SKM-1 (cell line): ENCODE results near the gene CTSZ.
"Not testable (repeated sequence)": the region's sequence is repeated elsewhere in the genome, so short reads cannot be mapped to it uniquely, and the experiment has no call there.

ENCODE experiments used
- DNase-seq: peaks from one replicate; lab custom pipeline; 2025; ENCODE audit not compliant: unreplicated experiment; lab: John Stamatoyannopoulos, UW

CTSZ gene

DNA sequence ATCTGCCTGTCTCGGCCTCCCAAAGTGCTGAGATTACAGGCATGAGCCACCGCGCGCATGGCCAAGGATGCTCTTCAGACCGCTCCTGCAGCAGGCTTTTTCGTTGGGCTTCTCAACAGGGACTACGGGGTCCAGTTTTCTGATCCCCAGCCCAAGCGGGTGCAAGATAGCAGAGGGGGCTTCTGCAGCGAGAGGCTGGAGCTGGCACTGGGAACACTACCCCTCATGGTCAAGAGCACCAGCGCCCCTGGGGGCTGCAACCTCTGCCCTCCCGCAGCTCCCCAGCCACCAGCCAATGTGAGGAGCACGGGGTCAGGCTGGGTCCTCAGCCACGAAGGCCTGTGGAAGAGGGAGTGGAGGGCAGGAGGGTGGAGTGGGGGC lies 6.0 kb downstream of the CTSZ start:
- DNase-seq = no peak

DNA sequence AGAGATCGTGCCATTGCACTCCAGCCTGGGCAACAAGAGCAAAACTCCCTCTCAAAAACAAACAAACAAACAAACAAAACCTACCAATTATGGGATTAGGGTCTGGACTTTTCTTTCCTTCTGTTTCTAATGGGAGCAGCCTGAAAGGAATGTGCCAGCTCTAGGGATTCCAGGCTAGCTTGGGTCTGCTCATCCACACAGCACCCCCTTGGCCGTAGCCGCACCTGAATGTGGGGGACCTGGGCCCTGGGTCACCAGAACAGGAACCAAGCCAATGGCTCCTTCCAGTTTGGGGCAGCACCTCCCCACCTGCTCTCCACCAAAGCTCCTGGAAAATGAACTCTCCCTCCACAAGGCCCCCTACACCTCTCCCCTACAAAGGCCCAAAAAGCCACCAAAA lies 6.7 kb downstream of the CTSZ start:
- no peak for DNase-seq

DNA sequence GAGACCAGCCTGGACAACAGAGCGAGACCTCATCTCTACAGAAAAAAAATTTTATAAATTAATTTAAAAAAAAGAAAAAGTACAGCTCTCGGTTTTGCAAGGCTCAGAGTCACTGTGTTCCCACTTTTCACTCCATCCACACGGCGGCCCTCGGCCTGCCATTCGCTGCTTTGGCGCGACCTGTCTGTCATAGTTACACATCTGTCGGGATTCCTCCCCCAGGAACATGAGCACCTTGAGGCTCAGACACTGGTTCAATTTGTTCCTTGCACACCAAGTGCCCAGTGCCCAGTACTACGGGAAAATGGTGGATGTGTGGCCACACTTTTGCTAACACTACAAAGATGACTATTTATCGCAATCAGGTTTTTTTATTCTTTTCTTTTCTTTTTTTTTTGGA lies 8.4 kb downstream of the CTSZ start:
- DNase-seq = no peak

DNA sequence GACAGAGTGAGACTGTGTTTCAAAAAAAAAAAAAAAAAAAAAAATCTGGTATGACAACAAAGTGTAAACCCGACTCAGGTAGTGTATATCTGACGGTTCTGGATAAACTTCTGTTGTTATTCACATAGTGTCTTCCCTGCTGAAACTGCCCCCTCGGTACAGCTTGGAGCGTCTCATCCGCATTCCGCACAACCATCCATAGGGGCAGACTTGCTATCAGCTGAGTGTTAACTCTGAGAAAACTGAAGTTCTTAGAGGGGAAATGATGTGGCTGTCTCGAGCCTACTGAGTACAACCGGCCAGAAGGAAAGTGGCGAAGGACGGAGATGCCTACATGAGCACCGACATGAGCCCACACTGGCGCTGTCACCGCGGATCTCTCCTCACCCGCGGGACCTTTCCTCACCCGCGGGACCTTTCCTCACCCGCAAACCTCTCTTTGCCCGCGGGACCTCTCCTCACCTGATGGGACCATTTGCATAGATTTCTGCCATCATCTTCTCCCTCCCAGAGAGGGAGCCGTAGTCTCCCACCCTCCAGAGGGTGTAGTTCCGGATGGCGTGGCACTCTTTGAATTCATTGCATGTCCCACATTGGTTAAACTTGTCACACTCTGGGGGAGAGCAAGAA lies 9.8 kb downstream of the CTSZ start:
- DNase-seq = no peak

DNA sequence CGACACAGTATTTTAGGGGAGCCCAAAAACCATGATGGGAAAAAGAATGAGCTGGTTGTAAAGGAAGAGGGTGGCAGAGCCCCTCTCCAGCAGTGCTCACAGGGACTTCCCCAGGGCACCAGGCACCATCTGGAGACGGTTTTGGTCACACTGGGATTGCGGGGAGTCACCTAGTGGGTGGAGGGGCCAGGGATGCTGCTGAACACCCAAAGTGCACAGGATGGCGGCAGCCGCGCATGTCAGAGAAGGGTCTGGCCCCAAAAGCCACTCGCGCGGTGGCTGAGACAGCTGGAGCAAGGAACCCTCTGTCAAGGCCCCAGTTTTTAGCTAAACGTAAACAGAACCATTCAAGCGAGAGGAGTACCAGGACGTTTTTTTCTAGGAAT lies 10.8 kb downstream of the CTSZ start:
- DNase-seq = no peak

DNA sequence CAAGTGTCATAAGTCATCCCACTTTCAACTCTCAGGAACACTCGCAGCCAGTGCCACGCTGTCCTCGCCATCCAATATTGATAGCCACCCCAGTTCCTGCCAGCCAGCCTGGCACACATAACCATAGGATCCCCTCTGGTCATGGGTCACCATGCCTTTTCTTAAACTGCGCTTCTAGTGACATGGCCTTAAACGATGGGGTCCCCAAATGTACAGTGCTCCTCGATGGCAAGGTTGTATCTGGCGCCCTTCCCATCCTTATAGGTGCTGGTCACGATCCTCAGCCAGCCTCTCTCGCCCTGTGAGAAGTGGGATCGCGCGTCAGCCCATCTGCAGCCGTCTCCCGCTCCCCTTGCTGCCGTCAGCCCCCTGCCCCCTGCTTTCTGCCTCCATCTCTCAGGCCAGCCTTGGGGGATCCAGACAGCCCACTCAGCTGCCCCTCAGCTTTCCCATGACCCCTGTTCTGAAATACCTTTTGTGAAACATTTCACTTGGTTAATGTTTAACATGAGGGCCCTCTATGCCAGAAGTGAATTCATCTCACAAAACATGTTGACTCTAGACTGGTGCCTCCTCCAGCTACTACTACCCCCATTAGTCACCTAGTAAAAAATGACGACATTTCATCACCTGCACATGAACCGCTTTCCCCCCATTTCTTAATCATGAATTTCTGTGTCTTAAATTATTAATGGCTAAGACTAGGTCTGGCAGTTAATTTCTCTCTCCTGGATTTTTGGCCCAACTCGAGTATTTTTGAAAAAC lies 11.4 kb downstream of the CTSZ start:
- DNase-seq = no peak

DNA sequence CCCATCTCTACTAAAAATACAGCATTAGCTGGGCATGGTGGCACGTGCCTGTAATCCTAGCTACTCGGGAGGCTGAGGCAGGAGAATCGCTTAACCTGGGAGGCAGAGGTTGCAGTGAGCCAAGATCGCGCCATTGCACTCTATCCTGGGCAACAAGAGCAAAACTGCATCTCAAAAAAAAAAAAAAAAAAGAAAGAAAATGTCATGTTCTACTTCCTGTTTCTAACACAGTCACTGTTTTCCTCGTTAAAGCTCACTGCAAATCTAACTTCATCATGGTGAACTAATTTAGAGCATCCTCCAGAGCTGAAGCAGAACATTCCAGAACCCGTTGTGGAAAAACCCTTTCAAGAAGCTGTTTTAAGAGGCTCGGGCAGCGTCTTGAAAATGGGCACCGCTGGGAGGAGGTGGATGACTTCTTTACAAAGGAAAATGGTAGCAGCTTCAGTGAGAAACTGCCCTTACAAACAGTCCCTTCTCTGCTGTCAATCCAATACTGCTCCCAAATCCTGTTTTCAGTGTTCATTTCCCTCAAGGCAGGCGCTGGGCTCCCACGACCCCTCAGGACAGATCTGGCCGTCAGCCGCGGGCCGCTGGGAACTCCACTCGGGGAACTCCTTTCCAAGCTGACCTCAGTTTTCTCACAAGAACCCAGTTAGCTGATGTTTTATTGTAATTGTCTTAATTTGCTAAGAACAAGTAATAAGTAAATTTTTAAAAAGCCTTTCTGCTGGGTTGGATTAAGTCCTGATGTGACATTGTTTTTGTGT lies 12.5 kb downstream of the CTSZ start:
- DNase-seq = no peak

DNA sequence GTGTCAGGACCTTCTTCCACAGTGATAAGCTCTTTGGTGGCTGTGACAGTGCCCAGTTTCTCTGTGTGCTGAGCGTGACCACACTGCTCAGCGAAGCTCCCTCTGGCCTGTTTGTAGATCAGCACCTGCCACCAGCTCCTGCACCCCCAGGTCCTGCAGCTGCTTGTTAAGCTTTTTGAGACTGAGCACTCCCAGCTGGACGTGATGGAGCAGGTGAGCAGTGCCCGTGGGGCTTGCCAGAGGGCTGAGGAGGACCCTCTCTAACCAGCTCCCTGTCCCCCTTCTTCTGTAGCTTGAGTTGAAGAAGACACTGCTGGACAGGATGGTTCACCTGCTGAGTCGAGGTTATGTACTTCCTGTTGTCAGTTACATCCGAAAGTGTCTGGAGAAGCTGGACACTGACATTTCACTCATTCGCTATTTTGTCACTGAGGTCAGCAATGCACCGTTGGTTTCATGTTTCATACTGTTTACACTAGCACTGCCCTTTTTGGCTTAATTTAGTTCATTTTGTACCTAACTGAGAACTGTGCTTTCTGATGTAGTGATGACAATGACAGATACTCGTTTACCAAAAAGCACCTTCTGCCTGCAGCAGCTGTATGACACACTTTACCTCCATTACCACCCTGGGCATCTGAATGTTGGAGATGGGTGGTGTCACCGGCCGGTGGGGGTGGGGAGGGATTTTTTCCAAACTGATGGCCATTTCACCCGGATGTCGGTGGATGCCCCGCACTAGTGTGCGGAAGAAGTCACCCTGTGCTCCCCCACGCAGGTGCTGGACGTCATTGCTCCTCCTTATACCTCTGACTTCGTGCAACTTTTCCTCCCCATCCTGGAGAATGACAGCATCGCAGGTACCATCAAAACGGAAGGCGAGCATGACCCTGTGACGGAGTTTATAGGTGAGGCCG lies 13.5 kb downstream of the CTSZ start:
- no peak for DNase-seq

DNA sequence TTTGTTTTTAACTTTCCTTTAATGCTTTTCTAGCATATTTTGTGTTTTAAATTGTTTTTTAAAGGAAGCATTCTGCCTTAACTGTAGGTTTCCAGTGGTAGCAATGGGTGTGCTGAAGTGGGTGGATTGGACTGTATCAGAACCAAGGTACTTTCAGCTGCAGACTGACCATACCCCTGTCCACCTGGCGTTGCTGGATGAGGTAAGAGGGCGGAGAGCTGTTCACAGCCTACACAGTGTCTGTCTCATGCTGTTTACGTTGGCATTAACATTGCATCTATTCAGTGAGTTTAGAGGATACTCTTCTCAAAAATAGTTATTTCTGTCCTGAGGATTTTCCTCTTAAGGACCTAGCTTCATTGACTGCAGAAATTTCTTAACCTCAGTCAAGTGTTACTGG lies 14.1 kb downstream of the CTSZ start:
- no peak for DNase-seq

DNA sequence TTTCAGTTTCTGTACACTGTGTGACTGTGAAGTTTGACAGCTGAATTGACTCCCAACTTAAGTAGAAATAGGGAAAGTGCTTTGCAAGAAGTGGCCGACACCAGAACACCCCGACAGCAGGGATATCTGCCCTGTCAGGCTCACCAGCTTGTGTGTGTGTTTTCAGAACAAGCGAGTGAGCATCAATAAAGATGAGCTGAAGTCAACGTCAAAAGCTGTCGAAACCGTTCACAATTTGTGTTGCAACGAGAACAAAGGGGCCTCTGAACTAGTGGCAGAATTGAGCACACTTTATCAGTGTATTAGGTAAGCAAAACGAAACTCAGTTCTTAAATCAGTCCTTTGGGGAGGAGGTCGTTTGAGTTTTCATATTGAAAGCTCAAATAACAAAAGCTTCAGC lies 15.3 kb downstream of the CTSZ start:
- no peak for DNase-seq

DNA sequence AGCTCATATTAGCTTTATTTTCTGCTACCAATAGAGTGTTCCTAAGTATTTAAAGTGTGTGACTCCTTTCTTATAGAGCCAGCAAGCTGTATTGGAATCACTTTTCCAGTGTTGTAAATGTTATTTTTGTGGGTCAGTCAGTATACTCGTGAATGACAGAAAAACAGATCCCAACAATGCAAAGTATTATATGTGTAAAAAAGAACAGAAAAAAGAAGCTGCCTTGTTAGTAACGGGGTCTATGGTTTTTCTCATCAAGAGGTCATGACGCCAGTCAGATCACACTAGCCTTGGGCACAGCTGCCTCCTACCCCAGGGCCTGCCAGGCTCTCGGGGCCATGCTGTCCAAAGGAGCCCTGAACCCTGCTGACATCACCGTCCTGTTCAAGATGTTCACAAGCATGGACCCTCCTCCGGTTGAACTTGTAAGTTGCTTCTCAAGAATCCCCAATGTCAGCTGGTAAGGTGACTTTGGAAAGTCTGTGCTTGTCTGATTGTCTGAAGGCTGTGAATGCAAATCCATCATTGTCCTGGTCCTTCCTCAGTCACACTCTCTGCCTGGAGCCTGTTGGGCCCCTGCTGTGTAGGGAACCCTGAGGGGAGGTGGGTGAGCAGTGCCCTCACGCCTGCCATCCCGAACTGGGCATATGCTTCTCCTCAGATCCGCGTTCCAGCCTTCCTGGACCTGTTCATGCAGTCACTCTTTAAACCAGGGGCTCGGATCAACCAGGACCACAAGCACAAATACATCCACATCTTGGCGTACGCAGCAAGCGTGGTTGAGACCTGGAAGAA lies 16.2 kb downstream of the CTSZ start:
- DNase-seq = no peak

DNA sequence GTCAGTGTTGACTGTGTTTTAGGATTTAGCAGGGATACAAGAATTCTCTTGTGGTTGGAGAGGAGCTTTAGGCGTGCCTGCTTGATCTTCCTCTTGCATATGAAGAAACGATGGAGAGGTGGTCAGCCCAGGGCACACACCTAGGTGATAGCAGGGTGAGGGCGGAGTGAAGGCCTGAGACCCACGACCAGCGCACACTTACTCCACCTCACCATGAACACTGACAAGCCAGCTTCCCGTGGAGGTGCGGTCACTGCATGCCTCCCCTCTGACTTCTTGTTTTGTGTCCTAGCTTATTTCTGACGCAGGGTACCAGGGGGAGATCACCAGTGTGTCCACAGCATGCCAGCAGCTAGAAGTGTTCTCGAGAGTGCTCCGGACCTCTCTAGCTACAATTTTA lies 17.9 kb downstream of the CTSZ start:
- no peak for DNase-seq

DNA sequence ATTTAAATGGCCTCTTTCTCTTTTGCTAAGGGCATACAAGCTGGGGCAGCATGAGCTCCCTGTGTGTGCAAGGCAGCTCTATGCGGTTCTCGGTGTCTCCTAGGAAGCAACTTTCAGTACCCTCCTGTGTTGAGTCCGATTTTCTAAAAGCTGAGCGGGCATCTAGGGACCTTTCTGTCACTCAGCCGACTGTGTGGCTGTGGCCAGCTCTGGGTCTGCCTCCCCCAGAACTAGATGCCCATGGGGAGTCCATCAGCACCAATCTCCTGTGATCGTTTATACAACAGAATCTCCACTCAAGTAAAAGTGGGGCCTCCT lies 18.5 kb downstream of the CTSZ start:
- DNase-seq = no peak

DNA sequence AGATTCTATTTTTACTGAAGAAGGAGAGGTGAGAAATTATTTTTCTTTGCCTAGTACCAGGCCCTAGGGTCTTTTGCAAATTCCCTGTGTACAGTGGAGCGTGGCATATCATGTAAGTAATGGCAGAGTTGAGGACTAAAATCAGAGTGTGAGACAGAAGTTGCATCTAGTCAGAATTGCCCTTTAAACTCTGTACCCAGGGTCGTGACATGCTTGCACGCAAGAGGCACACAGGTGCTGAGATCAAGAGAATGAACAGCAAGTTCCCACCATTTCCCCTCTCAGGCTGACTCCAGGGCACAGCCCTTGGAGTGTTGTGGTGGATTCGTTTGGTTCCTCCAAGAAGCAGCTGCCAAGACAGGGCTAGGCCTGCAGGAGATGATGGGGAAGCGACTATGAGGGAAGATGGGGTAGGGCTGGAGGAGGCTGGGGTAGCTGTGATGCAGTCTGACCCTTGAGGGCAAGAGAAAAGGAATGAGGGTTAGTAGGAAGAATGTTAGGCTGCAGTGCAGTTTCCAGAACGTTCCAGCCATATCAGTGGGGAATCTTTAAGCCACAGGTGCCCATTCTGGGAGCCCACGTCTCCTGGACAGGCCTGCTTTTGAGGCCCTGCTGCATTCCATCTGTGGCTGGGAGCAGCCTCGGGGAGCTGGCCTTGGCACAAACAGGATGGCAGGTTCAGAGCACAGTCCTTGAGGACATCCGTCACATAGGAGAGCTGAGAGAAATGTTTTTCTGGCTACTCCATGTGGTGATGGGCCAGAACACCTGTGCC lies 19.1 kb downstream of the CTSZ start:
- DNase-seq = no peak

DNA sequence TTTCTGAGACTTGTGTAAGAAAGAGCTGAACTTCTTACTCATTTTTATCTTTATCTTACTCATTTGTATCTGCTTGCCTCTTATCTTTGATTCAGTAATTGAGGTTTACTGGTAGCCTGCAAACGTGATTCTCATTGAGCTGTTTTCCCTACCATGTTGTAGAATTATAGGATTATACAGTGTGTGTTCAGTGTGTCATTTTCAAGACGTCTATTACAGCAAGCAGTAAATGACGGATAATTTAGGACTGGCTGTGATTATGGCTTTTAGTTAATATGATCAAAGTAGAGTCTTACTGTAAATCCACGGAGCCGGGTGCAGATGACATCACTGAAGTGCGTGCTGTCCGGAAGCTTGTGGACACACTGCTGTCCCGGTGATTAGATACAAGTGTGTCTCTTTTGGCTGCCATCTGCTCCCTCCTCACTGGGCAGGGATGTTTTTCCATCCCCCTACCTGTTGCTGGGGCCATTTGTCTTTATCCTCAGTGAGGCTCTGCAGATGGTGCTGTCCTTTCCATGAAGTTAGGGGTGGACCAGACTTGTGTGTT lies 20.0 kb downstream of the CTSZ start:
- DNase-seq = no peak

DNA sequence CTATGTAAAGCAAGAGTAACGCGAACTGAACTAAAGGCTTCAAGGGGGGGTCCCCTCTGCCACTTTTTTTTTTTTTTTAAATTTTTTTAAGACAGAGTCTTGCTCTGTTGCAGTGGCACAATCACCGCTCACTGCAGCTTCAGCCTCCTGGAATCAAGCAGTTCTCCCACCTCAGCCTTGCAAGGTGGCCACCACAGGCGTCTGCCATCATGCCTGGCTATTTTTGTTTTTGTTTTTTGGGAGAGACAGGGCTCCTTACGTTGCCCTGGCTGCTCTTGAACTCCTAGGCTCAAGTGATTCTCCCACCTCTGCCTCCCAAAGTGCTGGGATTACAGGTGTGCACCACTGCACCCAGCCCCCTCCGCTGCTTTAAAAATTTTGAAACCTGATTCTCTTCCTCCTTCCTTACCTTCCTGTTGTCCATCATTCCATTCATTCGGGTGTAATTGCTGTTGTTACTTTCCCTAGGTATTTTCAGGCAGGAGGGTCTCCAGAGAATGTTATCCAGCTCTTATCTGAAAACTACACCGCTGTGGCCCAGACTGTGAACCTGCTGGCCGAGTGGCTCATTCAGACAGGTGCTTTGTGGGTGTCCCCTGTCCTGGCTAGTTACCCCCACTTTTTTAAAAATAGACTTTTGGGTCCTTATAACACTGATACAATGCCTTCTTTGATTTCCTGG lies 20.6 kb downstream of the CTSZ start:
- DNase-seq = no peak

DNA sequence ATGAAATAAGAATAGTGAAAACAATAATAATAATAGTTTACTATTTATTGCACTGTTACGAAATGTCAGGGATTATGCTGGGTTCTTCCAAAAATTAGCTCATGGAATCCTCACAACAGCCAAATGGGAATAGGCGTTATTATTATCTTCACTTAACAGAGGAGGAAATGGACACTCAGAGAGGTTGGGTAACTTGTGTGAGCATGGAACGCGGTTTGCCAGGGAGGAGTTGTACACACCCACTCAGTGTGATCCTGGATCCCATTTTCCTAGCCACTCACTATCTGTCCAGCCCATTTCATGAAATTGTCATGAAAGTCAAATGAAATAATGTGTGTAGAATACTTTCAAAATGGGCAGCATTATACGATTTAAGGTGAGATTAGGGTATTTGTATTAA lies 21.4 kb downstream of the CTSZ start:
- DNase-seq = no peak

DNA sequence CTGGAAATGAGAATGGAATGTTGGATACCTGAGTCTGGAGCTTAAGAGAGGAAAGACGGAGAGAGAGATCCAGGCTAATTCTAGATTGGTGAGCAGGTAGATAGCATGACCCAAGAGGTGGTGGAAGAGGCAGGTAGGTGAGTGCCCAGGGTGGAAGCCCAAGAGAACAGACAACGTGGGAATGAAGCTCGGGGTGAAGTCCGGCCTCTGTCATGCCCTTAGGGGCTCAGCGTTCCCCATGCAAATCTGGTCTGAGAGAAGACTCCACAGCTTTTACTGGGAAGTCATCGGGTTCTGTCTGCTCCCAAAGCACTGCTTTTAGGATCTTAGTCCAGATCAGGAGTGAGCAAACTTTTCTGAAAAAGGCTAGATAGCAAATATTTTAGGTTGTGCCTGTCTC lies 22.4 kb downstream of the CTSZ start:
- DNase-seq = no peak

DNA sequence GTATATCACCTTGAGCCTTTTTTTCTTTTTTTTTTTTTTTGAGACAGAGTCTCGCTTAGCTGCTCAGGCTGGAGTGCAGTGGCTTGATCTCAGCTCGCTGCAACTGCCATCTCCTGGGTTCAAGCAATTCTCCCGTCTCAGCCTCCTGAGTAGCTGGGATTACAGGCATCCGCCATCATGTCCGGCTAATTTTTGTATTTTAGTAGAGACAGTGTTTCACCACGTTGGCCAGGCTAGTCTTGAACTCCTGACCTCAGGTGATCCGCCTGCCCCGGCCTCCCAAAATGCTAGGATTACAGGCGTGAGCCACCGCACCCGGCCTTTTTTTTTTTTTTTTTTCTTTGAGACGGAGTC lies 24.0 kb downstream of the CTSZ start:
- not testable (repeated sequence) for DNase-seq
